NCI-H2196 treated with DMSO at 0.1 percent for 48 hours (cell line): Measurements from ENCODE around the gene TP53INP2.
A peak's percentile ranks its signal among the peaks of the same experiment; 100 is the strongest.
"Not testable (repeated sequence)": the region's sequence is repeated elsewhere in the genome, so short reads cannot be mapped to it uniquely, and the experiment has no call there.

Experiments
- DNase-seq: peaks from one replicate; lab custom pipeline; 2025; ENCODE audit not compliant: unreplicated experiment; lab: John Stamatoyannopoulos, UW

The TP53INP2 gene, protein sequence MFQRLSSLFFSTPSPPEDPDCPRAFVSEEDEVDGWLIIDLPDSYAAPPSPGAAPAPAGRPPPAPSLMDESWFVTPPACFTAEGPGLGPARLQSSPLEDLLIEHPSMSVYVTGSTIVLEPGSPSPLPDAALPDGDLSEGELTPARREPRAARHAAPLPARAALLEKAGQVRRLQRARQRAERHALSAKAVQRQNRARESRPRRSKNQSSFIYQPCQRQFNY

DNA sequence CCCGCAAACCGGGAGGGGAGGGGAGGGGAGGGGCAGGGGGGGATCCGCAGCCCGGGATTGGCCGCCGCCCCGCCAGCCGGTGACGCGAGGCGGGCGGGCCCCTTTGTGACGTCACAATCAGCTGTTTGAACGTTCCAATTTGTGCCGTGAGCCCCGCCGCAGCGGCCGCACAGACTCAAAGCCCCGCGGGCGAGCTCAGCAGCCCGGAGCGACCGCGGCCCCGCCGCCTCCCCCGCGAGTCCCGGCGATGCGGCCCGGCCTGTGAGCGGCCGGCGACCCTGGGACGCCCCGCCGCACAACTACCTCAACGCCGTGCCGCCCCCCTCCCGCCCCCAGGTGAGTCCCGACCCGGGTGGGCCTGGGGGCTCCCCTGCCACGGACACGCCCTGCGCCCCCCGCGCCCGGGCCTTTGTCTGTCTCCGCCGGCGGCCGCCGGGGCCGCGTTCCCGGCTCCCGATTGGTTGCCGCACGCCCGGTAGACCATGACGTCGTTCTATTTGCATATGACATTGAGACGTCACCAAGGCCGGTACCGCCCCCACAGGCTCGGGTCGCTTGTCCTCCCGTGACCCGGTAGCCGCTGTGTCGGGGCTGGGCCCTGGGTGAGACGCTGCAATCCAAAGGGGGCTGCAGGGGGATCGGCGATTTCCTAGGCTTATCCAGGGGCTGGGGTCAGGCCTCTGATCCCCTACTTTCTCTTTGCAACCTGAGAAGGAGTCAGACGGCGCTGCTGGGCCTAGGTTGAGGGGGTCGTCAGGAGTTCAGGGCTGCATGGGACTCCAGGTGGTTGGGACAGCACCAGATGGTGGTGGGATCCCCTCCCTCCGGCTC lies at the start of gene TP53INP2:
TP53INP2 (plus strand) TSS at position 168 of the 831 bp plus-strand sequence. CDS start 4,396 bp downstream, outside the sequence.
- peak; percentile 87 for DNase-seq

DNA sequence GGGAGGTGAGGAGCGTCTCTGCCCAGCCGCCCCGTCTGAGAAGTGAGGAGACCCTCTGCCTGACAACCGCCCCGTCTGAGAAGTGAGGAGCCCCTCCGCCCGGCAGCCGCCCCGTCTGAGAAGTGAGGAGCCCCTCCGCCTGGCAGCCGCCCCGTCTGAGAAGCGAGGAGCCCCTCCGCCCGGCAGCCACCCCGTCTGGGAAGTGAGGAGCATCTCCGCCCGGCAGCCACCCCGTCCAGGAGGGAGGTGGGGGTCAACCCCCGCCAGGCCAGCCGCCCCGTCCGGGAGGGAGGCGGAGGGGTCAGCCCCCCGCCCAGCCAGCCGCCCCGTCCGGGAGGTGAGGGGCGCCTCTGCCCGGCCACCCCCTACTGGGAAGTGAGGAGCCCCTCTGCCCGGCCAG lies 45.5 kb upstream of the TP53INP2 start:
- not testable (repeated sequence) for DNase-seq

- not testable (repeated sequence) for DNase-seq
Observed at GRCh38 chr20:34661811-34662210, 42.3 kb upstream of the TP53INP2 start.

- DNase-seq: no peak
Observed at GRCh38 chr20:34663213-34663943, 40.8 kb upstream of the TP53INP2 start.

GRCh38 chr20:34664751-34665150 lies 39.4 kb upstream of the TP53INP2 start:
- DNase-seq: not testable (repeated sequence)

GRCh38 chr20:34669094-34669493 lies 35.0 kb upstream of the TP53INP2 start:
- DNase-seq: no peak

DNA sequence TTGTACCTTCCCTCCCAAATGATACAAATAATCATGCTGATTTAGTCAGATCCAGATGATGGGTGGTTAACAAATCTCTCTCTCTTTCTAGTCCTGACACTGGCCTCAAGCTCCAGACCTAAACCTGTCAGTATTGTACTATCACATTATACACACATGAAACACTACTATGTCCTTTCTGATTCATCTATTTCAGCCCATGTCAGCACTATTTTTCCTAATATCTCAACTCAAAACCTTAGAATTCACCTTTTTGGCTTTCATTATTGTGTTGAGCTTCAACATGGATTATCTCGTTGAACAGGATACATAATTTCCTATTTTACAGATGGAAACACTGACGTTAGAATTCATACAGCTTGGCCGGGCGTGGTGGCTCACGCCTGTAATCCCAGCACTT lies 30.7 kb upstream of the TP53INP2 start:
- DNase-seq: no peak

DNA sequence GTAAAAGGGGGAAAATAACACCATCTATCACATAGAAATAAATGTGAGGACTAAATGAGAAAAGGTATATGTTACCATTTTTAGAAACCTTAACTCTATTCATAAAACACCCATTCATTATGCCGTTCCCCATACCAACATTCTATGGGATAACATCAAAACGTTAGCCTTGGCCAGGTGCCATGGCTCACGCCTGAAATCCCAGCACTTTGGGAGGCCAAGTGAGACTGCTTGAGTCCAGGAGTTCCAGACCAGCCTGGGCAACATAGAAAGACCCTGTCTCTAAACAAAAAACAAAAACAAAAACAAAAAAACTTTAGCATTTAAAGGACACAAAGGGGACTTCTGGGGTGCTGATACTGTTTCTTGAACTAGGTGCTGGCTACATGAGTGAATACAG lies 28.6 kb upstream of the TP53INP2 start:
- DNase-seq: no peak

GRCh38 chr20:34675993-34676641 lies 28.0 kb upstream of the TP53INP2 start:
- no peak for DNase-seq

- peak; percentile 96 for DNase-seq
Observed at GRCh38 chr20:34676642-34677373, 27.3 kb upstream of the TP53INP2 start, which contains the start of gene PIGU. Gene PIGU, minus strand, starts transcription at chr20:34677092. Its CDS starts 7 bp downstream, at chr20:34677085.

DNA sequence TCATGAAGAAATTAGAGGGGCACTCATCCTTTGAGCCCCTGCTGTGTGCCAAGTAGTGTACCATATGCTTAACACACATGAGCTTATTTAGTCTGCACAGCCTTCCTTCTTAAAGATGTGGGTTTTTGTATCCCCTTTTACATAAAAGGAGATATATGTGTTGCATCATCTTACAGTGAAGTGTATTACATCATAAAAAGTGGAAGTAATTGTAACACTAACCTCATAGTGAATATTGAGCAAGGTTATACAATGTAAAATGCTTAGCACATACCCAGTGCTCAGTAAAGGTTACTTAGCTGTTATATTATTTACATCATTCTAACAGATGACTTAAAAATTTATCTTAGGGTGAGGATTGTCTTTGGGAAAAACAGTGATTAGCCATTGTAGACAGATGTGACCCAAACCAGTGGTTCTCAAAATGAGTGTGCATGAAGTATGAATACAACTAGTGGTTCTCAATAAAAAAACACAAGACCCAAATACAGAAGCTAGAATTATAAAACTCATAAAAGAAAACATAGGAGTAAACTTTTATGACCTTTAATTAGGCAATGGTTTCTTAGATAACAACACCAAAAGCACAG lies 23.5 kb upstream of the TP53INP2 start:
- no peak for DNase-seq

DNA sequence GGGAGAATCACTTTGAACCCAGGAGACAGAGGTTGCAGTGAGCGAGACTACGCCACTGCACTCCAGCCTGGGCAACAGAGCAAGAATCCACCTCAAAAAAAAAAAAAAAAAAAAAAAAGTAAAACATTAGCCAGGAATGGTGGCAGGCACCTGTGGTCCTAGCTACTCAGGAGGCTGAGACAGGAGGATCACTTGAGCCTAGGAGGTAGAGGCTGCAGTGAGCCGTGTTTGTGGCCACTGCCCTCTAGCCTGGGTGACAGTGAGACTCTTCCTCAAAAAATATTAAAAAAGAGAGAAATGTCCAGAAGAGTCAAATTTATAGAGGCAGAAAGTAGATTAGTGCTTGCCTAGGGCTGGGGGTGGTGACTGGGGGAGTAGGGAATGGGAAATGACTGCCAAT lies 20.5 kb upstream of the TP53INP2 start:
- DNase-seq: no peak

DNA sequence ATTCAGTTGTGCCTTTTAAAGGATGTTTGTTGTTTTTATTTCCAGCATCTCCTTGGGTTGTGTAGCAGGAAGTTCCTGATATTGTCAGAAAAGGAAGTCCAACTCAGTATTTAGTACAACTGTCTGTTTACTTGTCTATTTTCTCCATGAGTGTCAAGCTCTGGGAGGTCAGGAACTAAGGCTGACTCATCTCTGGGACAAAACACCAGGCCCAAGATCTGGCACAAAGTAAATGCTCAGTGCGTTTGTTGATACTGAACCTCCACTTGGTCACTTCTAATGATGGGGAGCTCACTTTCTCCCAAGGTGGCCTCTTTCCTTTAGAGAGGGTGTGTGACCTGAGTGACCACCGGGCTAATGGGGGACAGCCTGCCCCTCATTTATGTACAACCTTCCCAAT lies 14.7 kb upstream of the TP53INP2 start:
- no peak for DNase-seq

DNA sequence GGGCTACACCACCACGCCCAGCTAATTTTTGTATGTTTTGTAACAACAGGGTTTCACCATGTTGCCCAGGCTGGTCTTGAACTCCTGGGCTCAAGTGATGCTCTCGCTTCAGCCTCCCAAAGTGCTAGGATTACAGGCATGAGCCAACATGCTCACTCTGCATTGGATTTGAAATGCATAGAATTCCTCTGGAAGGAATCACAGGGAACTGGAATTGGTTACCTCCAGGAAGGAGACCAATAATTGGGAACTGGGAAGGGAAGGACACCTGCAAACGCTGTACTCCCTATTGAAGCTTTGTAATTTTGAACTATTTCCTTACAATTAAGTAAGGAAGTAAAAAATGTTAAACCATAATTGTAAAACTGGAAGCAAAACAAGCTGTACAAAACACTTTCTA lies 12.3 kb upstream of the TP53INP2 start:
- DNase-seq: no peak

DNA sequence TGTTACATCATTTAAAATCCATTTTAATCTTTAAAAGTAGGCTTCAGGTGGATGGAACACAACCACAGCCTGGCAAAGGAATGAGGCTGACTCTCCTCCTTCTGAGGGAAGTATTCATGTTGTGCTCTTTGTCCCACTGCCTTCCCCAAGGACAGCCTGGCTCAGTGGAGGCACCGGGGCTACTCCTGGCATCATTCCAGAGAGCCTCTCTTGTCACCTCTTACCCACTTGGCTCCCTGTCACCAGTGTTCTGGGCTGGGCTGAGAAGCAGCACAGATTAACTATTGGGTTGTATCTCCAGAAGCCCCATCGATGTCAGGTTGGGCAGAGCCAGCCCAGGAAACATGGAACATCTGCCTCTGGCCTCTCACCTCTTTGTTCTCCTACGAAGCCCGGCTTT lies 10.7 kb upstream of the TP53INP2 start:
- DNase-seq: no peak

DNA sequence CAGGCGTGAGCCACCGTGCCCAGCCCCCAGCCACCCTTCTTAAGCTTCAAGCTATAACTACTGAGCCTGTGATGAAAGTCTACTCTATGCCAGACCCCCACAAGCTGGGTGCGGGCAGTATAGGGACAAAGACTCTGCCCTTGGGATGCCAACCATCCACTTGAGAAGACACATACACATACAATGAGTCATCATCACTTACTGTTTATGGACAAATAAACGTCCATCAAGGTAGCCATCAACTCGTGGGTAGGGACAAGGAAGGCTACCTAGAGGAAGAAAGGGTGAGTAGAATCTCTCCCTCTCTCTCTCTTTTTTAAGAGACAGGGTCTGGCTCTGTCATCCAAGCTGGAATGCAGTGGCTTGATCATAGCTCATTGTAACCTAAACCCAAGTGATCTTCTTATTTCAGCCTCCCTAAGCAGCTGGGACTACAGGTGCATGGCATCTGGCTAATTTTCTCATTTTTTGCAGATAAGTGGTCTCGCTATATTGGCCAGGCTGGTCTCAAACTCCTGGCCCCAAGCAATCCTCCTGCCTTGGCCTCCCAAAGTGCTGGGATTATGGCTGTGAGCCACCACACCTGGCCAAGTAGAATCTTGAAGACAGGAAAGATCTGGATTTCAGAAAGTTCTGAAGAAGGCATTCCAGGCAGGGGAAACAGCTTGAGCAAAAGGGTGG lies 2.6 kb upstream of the TP53INP2 start:
- no peak for DNase-seq

GRCh38 chr20:34703061-34703423 lies 1.1 kb upstream of the TP53INP2 start:
- no peak for DNase-seq

DNA sequence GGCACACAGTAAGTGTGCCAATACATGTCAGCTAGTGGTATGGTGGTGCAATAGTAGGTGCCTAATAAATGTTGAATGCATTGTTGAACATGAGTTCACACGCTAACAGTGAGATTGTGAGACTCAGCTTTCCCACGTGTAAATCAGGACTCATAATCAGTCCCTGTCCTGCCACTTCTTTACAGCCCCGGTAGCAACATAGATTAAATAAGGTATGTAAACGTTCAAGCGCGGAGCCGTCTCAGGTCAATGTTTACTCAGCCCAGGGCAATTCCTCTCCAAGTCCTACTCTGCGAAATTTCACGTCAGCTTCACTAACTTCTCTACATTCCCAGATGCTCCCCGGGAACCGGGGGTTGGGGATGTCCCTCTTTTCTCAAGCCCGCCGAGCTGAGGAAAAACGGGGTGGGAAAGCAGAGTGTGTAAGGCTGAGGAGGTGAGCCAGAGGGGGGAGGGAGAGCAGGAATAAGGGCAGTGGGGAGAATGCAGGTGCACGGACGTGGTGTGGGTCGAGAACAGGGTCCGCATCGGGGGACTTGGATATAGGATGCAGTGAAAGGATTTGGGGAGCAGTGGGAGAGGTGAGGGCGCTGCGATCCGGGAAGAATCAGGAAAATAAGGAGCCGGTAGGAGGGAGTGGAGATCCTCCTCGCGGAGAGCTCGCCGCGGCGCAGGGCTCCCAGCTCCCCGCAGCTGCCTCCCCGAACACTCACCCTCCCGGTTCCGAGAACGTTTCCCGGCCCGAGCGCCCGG lies 544 bp upstream of the TP53INP2 start:
- DNase-seq: no peak

DNA sequence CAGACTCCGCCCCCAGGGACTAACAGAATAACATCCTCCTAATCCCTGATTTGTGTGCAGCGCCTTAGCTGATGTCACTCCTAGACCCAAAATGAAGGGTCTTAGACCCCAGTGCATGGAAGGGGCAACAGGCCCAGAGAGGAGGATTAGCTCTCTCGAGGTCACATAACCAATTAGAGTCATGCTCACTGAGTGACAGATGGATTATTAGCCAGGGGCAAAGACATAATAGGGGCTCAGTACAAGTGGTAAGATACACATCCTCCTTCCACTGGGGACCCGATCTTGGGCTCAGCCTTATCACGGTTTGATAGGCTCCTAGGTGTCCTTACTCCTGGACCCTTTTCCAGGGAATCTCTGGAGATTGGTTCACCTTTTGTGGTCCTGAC lies 858 bp downstream of the TP53INP2 start:
- no peak for DNase-seq
